Coronary artery (tissue), 2 donors: ENCODE data around the gene TRIM56.
"Not testable (repeated sequence)": the region's sequence is repeated elsewhere in the genome, so short reads cannot be mapped to it uniquely, and the experiment has no call there.

Experiments
- DNase-seq: peaks from one replicate; pipeline ENCODE4 v3.0.0-alpha.2; 2017; ENCODE audit warnings: low spot score
- H3K27ac ChIP-seq, 2 donors: fragments of 200-600 bp; sonication (generic); one replicate each; pipeline ENCODE4 v1.5.1; 2016 to 2019
- H3K4me3 ChIP-seq: fragments of 200-600 bp; sonication (generic); 2 replicates; pipeline ENCODE4 v1.5.1; 2016; ENCODE audit warnings: mild to moderate bottlenecking, moderate library complexity
- TF ChIP-seq, protein P1 (sequence below): fragments of 200-600 bp; sonication (generic); IDR thresholded peaks from one replicate; pipeline ENCODE4 v1.5.1; 2019; ENCODE audit warnings: antibody characterized with exemption

TRIM56 gene

GRCh38 chr7:101129603-101130117, 44.4 kb downstream of the TRIM56 start:
- TF ChIP-seq, protein P1, sequence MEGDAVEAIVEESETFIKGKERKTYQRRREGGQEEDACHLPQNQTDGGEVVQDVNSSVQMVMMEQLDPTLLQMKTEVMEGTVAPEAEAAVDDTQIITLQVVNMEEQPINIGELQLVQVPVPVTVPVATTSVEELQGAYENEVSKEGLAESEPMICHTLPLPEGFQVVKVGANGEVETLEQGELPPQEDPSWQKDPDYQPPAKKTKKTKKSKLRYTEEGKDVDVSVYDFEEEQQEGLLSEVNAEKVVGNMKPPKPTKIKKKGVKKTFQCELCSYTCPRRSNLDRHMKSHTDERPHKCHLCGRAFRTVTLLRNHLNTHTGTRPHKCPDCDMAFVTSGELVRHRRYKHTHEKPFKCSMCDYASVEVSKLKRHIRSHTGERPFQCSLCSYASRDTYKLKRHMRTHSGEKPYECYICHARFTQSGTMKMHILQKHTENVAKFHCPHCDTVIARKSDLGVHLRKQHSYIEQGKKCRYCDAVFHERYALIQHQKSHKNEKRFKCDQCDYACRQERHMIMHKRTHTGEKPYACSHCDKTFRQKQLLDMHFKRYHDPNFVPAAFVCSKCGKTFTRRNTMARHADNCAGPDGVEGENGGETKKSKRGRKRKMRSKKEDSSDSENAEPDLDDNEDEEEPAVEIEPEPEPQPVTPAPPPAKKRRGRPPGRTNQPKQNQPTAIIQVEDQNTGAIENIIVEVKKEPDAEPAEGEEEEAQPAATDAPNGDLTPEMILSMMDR, result no peak
- no peak for DNase-seq
- no peak overlapping the region for H3K4me3 ChIP-seq

GRCh38 chr7:101132626-101133600, 47.6 kb downstream of the TRIM56 start:
- DNase-seq, H3K4me3 ChIP-seq, H3K27ac ChIP-seq: not testable (repeated sequence)

More at GRCh38 chr7:101129603-101130117, 44.4 kb downstream of the TRIM56 start:
- H3K27ac ChIP-seq, result no peak overlapping the region

DNA sequence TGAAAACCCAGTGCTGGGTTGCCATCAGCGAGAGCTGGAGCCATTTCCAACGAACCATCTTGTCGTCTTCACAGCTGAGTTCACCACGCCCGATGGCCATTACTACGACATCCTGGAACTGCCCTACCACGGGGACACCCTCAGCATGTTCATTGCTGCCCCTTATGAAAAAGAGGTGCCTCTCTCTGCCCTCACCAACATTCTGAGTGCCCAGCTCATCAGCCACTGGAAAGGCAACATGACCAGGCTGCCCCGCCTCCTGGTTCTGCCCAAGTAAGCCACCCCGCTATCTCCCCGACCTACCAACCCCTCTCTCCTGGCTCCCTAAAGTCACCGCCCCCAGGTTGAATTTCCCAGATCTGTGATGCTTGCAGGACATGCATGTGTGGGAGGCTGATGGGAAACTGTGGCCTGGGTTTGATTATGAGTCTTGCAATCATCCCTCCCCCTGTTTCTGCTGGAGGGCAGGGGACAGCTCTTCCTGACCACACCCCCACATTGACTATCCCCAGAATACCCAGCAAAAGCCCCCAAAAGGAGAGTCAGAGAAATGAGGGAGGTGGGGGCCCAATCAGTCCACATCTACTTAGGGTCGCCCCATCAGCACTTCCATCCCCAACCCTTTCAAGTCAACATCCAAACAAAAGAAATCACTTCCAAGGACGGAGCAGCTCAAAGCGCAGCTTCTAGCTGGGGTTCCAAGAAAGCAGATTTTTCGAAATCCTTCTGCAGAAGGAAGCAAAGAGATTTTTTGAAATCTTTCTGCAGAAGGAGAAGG, 48.5 kb downstream of the TRIM56 start:
- H3K4me3 ChIP-seq, result no peak overlapping the region
- no peak for DNase-seq
- H3K27ac ChIP-seq, result no peak overlapping the region
- TF ChIP-seq, protein P1, result no peak

DNA sequence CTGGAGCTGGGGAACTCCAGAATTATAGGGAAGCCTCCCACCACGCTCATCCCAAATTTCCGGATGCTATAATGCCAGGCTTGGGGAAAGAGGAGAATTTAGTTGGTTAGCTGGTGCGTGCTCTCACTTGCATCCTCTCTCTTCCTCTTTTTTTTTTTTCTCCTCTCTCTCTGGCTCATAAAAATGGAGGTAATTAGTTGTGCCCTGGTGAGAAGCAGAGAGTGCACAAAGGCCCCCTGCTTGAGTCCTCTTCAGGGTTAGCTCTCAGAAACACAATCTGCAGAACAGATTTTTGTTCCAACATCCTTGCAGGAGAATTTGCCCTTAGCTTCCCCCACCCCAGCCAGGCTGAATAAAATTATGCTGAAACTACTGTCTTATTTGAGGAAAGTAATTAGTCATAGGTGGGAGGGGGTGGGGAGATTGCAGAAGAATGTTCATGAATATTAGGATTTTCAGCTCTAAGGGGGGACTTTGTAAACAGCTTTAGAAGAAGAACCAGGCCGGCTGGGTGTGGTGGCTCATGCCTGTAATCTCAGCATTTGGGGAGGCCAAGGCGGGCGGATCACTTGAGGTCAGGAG, 49.2 kb downstream of the TRIM56 start:
- Histone ChIP-seq H3K4me3 (no peak overlapping the region), H3K27ac (no peak overlapping the region)
- TF ChIP-seq, protein P1, result no peak
- no peak for DNase-seq

DNA sequence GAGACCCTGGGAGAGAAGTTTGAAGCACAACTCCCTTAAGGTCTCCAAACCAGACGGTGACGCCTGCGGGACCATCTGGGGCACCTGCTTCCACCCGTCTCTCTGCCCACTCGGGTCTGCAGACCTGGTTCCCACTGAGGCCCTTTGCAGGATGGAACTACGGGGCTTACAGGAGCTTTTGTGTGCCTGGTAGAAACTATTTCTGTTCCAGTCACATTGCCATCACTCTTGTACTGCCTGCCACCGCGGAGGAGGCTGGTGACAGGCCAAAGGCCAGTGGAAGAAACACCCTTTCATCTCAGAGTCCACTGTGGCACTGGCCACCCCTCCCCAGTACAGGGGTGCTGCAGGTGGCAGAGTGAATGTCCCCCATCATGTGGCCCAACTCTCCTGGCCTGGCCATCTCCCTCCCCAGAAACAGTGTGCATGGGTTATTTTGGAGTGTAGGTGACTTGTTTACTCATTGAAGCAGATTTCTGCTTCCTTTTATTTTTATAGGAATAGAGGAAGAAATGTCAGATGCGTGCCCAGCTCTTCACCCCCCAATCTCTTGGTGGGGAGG, 52.5 kb downstream of the TRIM56 start:
- Histone ChIP-seq H3K4me3 (peak overlapping the region; percentile 43), H3K27ac (peak overlapping the region; percentile 70 to 77)
- DNase-seq, result no peak
- TF ChIP-seq, protein P1, result no peak

DNA sequence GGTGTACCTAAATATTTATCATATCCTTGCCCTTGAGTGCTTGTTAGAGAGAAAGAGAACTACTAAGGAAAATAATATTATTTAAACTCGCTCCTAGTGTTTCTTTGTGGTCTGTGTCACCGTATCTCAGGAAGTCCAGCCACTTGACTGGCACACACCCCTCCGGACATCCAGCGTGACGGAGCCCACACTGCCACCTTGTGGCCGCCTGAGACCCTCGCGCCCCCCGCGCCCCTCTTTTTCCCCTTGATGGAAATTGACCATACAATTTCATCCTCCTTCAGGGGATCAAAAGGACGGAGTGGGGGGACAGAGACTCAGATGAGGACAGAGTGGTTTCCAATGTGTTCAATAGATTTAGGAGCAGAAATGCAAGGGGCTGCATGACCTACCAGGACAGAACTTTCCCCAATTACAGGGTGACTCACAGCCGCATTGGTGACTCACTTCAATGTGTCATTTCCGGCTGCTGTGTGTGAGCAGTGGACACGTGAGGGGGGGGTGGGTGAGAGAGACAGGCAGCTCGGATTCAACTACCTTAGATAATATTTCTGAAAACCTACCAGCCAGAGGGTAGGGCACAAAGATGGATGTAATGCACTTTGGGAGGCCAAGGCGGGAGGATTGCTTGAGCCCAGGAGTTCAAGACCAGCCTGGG, 53.1 kb downstream of the TRIM56 start:
- H3K4me3 ChIP-seq, result peak overlapping the region; percentile 43
- TF ChIP-seq, protein P1, result peak; percentile 82
- peak; percentile 94 for DNase-seq
- H3K27ac ChIP-seq, result peak overlapping the region; percentile 70 to 77
